ENCODE measurements around the gene MYLK2.

Gene MYLK2

GRCh38 chr20:31819083-31819784, at the start of gene MYLK2:
TSS of gene MYLK2 (plus strand) at chr20:31819356. CDS start at chr20:31819581, 225 bp downstream.
- TF ChIP-seq GATA2 (IDR thresholded peaks at IDR 0.05; ENCODE audit: low read depth, low read length) (no peak), GATA3 (IDR thresholded peaks at IDR 0.05; ENCODE audit: low read depth, low read length) (no peak)

GRCh38 chr20:31769681-31770080, 49.5 kb upstream of the MYLK2 start:
- TF ChIP-seq GATA2 (IDR thresholded peaks at IDR 0.05; ENCODE audit: low read depth, low read length) (no peak), GATA3 (IDR thresholded peaks at IDR 0.05; ENCODE audit: low read depth, low read length) (no peak)

- TF ChIP-seq GATA3 (IDR thresholded peaks at IDR 0.05; ENCODE audit: low read depth, low read length) (no peak), GATA2 (IDR thresholded peaks at IDR 0.05; ENCODE audit: low read depth, low read length) (no peak)
Measured at GRCh38 chr20:31770243-31770642, 48.9 kb upstream of the MYLK2 start.

- no peak for TF ChIP-seq GATA3 (IDR thresholded peaks at IDR 0.05; ENCODE audit: low read depth, low read length)
- TF ChIP-seq GATA2 (IDR thresholded peaks at IDR 0.05; ENCODE audit: low read depth, low read length): no peak
Measured at GRCh38 chr20:31774408-31774807, 44.7 kb upstream of the MYLK2 start.

GRCh38 chr20:31780839-31781238, 38.3 kb upstream of the MYLK2 start:
- TF ChIP-seq GATA2 (IDR thresholded peaks at IDR 0.05; ENCODE audit: low read depth, low read length) (no peak), GATA3 (IDR thresholded peaks at IDR 0.05; ENCODE audit: low read depth, low read length) (no peak)

GRCh38 chr20:31781945-31782344, 37.2 kb upstream of the MYLK2 start:
- TF ChIP-seq GATA2 (IDR thresholded peaks at IDR 0.05; ENCODE audit: low read depth, low read length) (no peak), GATA3 (IDR thresholded peaks at IDR 0.05; ENCODE audit: low read depth, low read length) (no peak)

- TF ChIP-seq GATA3 (IDR thresholded peaks at IDR 0.05; ENCODE audit: low read depth, low read length): no peak
- no peak for TF ChIP-seq GATA2 (IDR thresholded peaks at IDR 0.05; ENCODE audit: low read depth, low read length)
Measured at GRCh38 chr20:31784354-31785044, 34.7 kb upstream of the MYLK2 start.

GRCh38 chr20:31785089-31785488, 34.1 kb upstream of the MYLK2 start:
- no peak for TF ChIP-seq GATA2 (IDR thresholded peaks at IDR 0.05; ENCODE audit: low read depth, low read length)
- TF ChIP-seq GATA3 (IDR thresholded peaks at IDR 0.05; ENCODE audit: low read depth, low read length): no peak

- TF ChIP-seq GATA2 (IDR thresholded peaks at IDR 0.05; ENCODE audit: low read depth, low read length) (no peak), GATA3 (IDR thresholded peaks at IDR 0.05; ENCODE audit: low read depth, low read length) (no peak)
Measured at GRCh38 chr20:31788578-31788977, 30.6 kb upstream of the MYLK2 start.

GRCh38 chr20:31790401-31790800, 28.8 kb upstream of the MYLK2 start:
- TF ChIP-seq GATA3 (IDR thresholded peaks at IDR 0.05; ENCODE audit: low read depth, low read length): no peak
- no peak for TF ChIP-seq GATA2 (IDR thresholded peaks at IDR 0.05; ENCODE audit: low read depth, low read length)

GRCh38 chr20:31797364-31797763, 21.8 kb upstream of the MYLK2 start:
- TF ChIP-seq GATA3 (IDR thresholded peaks at IDR 0.05; ENCODE audit: low read depth, low read length) (no peak), GATA2 (IDR thresholded peaks at IDR 0.05; ENCODE audit: low read depth, low read length) (no peak)

- TF ChIP-seq GATA2 (IDR thresholded peaks at IDR 0.05; ENCODE audit: low read depth, low read length) (no peak), GATA3 (IDR thresholded peaks at IDR 0.05; ENCODE audit: low read depth, low read length) (no peak)
Measured at GRCh38 chr20:31801508-31801907, 17.6 kb upstream of the MYLK2 start.

- TF ChIP-seq GATA3 (IDR thresholded peaks at IDR 0.05; ENCODE audit: low read depth, low read length): peak; percentile 90
- peak; percentile 84 for TF ChIP-seq GATA2 (IDR thresholded peaks at IDR 0.05; ENCODE audit: low read depth, low read length)
Measured at GRCh38 chr20:31803552-31804291, 15.4 kb upstream of the MYLK2 start.

GRCh38 chr20:31806564-31807355, 12.4 kb upstream of the MYLK2 start:
- TF ChIP-seq GATA2 (IDR thresholded peaks at IDR 0.05; ENCODE audit: low read depth, low read length): no peak
- TF ChIP-seq GATA3 (IDR thresholded peaks at IDR 0.05; ENCODE audit: low read depth, low read length): no peak

Data from SH-SY5Y (cell line).